ENCODE data around the gene NFKB1. TPM values are rescaled to one million over a fixed set of nuclear protein-coding genes. Genes with fewer than 3 reads are reported as not detected.

Gene NFKB1
- total RNA-seq, 1 donor from 2014 or later: 38.5 TPM

DNA sequence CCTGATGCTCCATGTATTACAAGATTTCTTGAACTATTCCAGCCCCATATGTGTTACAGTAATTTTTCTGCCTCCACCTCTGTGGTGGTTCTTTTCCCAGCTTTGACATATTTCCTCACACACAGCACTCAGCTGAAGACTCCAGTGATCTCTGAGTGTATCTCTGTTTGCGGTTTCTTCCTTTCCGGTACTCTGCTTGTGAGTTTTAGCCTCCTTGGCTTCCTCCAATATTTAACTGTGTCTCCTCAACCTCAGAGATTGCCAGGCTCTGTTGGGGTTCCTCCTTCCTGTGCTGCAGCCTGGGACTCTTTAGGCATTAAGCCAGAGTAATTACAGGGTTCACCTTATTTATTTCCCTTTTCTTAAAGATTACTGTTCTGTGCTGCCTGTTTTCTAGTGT lies 73.2 kb downstream of the NFKB1 start:
- no peak for DNase-seq (ENCODE audit: extremely low spot score in 2 of 2)
- TF ChIP-seq POLR2A (IDR thresholded peaks at IDR 0.05): no peak
- TF ChIP-seq POLR2AphosphoS5 (IDR thresholded peaks at IDR 0.05; ENCODE audit: insufficient read depth in 1 of 2, low read depth in 1 of 2): no peak
- TF ChIP-seq, protein P1, sequence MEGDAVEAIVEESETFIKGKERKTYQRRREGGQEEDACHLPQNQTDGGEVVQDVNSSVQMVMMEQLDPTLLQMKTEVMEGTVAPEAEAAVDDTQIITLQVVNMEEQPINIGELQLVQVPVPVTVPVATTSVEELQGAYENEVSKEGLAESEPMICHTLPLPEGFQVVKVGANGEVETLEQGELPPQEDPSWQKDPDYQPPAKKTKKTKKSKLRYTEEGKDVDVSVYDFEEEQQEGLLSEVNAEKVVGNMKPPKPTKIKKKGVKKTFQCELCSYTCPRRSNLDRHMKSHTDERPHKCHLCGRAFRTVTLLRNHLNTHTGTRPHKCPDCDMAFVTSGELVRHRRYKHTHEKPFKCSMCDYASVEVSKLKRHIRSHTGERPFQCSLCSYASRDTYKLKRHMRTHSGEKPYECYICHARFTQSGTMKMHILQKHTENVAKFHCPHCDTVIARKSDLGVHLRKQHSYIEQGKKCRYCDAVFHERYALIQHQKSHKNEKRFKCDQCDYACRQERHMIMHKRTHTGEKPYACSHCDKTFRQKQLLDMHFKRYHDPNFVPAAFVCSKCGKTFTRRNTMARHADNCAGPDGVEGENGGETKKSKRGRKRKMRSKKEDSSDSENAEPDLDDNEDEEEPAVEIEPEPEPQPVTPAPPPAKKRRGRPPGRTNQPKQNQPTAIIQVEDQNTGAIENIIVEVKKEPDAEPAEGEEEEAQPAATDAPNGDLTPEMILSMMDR (IDR thresholded peaks at IDR 0.05): no peak
- intact Hi-C loops (cut with DNase I): no loop called here

DNA sequence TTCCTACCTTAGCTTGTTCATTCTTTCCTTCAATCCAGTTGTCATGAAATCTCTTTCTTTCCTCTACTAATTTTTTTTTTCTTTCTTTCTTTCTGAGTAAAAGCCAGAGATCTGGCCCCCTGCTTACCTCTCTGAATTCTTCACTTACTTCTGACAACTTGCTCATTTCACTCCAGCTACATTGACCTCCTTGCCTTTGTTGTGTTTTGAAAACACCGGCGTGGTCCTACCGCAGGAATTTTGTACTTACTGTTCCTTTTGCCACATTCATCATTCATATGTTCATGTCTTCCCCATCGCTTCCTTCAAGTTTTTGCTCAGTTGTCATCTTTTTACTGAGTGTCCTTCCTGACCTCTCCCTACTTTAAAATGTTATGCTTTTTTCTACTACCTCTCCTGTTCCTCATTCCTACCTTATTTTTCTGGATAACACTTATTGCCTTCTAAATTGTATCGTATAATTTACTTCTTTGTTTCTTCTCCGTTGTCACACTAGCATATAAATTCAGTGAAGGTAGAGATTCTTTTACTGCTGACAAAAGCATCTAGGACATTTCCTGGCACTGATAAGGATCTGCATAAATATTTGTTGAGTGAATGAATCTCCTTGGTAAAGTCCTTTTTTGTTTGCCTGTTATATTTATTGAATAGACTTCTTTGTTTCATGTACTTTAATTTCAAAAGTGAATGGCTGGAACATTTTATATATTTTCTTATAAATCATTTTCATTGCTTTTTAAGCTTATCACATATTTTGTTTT lies 74.4 kb downstream of the NFKB1 start:
- Histone ChIP-seq H3K27me3 (no peaks in the 10 kb centered on the region), H3K27ac (no peak overlapping the region), H3K4me1 (peaks cover 18% of the 10 kb centered on the region), H3K36me3 (peaks cover 0 to 21% of the 10 kb centered on the region in 2 donors), H3K9me3 (no peaks in the 10 kb centered on the region), H3K4me3 (no peak overlapping the region)
- intact Hi-C loops (cut with DNase I): no loop called here
- TF ChIP-seq POLR2AphosphoS5 (IDR thresholded peaks at IDR 0.05; ENCODE audit: insufficient read depth in 1 of 2, low read depth in 1 of 2) (no peak), POLR2A (IDR thresholded peaks at IDR 0.05) (no peak)
- TF ChIP-seq, protein P1 (IDR thresholded peaks at IDR 0.05): no peak
- DNase-seq (ENCODE audit: extremely low spot score in 2 of 2): no peak

More for the DNA sequence above, 73.2 kb downstream of the NFKB1 start:
- no peaks in the 10 kb centered on the region for H3K27me3 ChIP-seq
- no peaks in the 10 kb centered on the region for H3K9me3 ChIP-seq
- H3K27ac ChIP-seq: no peak overlapping the region
- H3K36me3 ChIP-seq: peaks cover 0 to 14% of the 10 kb centered on the region in 2 donors
- H3K4me3 ChIP-seq: no peak overlapping the region
- peaks cover 18% of the 10 kb centered on the region for H3K4me1 ChIP-seq

DNA sequence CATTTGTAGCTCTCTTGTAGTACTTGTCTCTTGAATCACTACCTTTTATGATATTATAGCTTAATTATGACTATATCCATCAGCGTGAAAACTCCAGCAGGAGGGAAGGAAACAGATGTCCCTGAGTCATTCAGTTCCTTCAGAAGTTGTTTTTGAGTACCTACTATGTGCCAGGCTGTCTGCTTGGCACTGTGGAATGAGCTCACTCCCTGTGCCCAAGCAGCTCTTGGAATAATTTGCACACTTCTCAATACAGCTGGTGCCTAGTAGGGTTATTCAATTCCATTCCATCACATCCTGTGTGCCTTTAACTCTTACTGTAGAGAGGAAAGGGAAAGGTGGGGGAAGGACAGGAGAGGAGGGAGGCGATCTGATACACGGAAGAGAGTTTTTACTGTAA lies 77.1 kb downstream of the NFKB1 start:
- no peak for TF ChIP-seq POLR2AphosphoS5 (IDR thresholded peaks at IDR 0.05; ENCODE audit: insufficient read depth in 1 of 2, low read depth in 1 of 2)
- TF ChIP-seq, protein P1 (IDR thresholded peaks at IDR 0.05): no peak
- no peak for TF ChIP-seq POLR2A (IDR thresholded peaks at IDR 0.05)
- H3K9me3 ChIP-seq: no peaks in the 10 kb centered on the region
- peaks cover 18% of the 10 kb centered on the region for H3K4me1 ChIP-seq
- H3K4me3 ChIP-seq: no peak overlapping the region
- DNase-seq (ENCODE audit: extremely low spot score in 2 of 2): no peak
- intact Hi-C loops (cut with DNase I): no loop called here
- no peak overlapping the region for H3K27ac ChIP-seq
- peaks cover 0 to 41% of the 10 kb centered on the region in 2 donors for H3K36me3 ChIP-seq
- no peaks in the 10 kb centered on the region for H3K27me3 ChIP-seq

DNA sequence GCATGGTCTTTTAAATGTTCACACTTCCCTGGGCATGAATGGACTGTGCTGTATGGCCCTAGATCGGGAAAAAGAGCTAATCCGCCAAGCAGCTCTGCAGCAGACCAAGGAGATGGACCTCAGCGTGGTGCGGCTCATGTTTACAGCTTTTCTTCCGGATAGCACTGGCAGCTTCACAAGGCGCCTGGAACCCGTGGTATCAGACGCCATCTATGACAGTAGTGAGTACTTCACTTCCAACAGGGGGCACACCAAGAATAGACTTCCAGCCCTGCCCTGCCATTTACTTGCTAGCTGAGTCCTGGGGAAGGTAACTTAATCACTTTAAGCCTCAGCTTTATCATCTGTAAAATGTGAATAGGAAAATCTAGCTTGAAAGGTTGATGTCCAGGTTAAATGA lies 77.7 kb downstream of the NFKB1 start:
- no peak overlapping the region for H3K4me3 ChIP-seq
- no peaks in the 10 kb centered on the region for H3K9me3 ChIP-seq
- TF ChIP-seq, protein P1 (IDR thresholded peaks at IDR 0.05): no peak
- no peak for TF ChIP-seq POLR2AphosphoS5 (IDR thresholded peaks at IDR 0.05; ENCODE audit: insufficient read depth in 1 of 2, low read depth in 1 of 2)
- H3K27ac ChIP-seq: no peak overlapping the region
- H3K27me3 ChIP-seq: no peaks in the 10 kb centered on the region
- H3K36me3 ChIP-seq: peaks cover 0 to 46% of the 10 kb centered on the region in 2 donors
- intact Hi-C loops (cut with DNase I): no loop called here
- H3K4me1 ChIP-seq: peaks cover 18% of the 10 kb centered on the region
- no peak for DNase-seq (ENCODE audit: extremely low spot score in 2 of 2)

DNA sequence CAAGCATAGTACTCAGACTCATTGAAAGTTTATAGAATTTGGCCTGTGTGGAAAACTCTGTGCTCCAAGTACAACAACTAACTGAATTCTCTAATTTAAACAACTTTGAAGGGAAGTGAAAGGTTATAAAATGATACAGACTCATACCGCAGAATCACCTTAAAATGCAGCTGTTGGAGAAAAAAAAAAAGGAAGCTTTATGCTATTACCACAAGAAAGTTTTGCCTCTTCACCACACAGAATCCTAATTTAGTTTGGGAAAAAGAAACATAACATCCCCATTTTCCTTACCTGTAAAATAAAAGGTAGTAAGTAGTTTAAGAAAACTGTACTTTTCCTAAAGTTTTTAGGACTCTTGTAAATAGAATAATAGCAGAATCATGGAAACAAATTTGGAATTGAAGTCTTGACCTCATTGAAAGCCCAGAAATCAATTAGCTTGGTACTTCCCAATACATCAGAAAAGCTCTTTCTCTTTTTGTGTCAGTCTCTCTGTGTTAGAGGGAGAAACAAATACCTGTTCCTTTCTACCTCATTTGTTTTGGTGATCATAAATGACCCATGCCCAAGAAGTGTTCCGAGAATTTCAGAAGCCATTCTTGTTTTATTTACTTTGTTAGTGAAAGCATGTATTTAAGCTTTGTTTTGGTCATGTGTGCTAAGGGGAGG lies 78.8 kb downstream of the NFKB1 start:
- TF ChIP-seq POLR2AphosphoS5 (IDR thresholded peaks at IDR 0.05; ENCODE audit: insufficient read depth in 1 of 2, low read depth in 1 of 2) (no peak), POLR2A (IDR thresholded peaks at IDR 0.05) (no peak)
- TF ChIP-seq, protein P1 (IDR thresholded peaks at IDR 0.05): no peak
- H3K36me3 ChIP-seq: peaks cover 0 to 53% of the 10 kb centered on the region in 2 donors
- no peaks in the 10 kb centered on the region for H3K27me3 ChIP-seq
- no peak for DNase-seq (ENCODE audit: extremely low spot score in 2 of 2)
- H3K27ac ChIP-seq: no peak overlapping the region
- intact Hi-C loops (cut with DNase I): no loop called here
- no peaks in the 10 kb centered on the region for H3K9me3 ChIP-seq
- peaks cover 9% of the 10 kb centered on the region for H3K4me1 ChIP-seq
- H3K4me3 ChIP-seq: no peak overlapping the region
